ENCODE results near the gene SRD5A2. TPM values are rescaled to one million over a fixed set of nuclear protein-coding genes. Genes with fewer than 3 reads are reported as not detected.

SRD5A2 gene
- total RNA-seq, 1 donor from 2014 or later: not detected

DNA sequence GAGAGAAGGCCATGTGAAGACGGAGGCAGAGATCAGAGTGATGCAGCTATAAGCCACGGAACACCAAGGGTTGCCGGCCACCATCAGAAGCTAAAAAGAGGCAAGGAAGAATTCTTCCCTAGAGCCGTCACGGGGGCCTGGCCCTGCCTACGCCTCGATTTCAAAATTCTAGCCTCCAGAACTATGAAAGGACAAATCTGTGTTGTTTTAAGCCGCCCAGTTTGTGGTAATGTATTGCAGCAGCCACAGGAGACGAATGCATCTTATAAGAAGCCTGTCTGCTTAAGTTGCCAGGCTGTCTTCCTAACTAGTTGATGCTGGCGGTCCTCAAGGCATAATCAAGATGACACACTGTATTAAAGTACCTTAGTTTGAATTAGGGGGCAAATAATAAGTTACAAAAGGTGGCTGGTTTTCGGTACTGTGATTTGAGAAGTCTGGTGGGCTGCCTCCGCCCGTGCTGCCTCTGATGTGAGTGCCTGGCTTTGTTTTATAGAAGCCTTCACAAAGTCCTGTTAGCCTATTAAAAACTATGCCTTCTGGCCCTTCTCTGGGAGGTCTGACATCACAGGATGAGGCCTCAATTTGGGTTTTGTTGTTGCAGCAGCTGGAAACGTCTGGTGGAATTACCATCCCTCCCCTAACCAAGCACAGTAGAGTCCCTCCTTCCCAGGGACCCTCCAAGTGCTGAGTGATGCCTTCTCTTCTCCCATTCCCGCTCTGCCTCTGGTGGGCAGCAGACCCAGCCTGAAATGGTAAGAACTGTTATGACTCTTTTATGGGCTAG, 53.6 kb downstream of the SRD5A2 start:
- H3K4me3 ChIP-seq (ENCODE audit: low read depth, low read length): no peak overlapping the region
- TF ChIP-seq, protein P1, sequence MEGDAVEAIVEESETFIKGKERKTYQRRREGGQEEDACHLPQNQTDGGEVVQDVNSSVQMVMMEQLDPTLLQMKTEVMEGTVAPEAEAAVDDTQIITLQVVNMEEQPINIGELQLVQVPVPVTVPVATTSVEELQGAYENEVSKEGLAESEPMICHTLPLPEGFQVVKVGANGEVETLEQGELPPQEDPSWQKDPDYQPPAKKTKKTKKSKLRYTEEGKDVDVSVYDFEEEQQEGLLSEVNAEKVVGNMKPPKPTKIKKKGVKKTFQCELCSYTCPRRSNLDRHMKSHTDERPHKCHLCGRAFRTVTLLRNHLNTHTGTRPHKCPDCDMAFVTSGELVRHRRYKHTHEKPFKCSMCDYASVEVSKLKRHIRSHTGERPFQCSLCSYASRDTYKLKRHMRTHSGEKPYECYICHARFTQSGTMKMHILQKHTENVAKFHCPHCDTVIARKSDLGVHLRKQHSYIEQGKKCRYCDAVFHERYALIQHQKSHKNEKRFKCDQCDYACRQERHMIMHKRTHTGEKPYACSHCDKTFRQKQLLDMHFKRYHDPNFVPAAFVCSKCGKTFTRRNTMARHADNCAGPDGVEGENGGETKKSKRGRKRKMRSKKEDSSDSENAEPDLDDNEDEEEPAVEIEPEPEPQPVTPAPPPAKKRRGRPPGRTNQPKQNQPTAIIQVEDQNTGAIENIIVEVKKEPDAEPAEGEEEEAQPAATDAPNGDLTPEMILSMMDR (conservative IDR thresholded peaks at IDR 0.05; ENCODE audit: low read depth, low read length): no peak
- DNase-seq (ENCODE audit: low read depth): no peak

DNA sequence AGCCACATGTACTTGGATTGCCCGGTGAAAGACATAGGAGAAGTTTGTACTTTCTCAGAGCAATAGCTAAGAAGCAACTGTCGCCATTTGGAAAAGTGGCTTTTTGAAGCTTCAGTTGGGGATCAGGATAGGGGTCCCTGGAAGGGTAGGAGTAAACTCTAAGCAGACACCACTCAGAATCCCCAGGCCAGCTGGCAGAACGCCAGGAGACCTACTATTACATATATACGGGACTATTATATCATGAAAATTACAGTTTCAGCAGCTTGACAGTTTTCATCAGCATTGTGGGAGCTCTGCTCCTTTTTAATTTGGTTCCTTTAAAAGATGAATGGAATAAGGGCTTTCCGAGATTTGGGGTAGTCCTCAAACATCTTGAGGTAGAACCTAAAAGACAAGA, 54.9 kb downstream of the SRD5A2 start:
- no peak overlapping the region for H3K4me3 ChIP-seq (ENCODE audit: low read depth, low read length)
- no peak for DNase-seq (ENCODE audit: low read depth)
- TF ChIP-seq, protein P1 (conservative IDR thresholded peaks at IDR 0.05; ENCODE audit: low read depth, low read length): no peak

DNA sequence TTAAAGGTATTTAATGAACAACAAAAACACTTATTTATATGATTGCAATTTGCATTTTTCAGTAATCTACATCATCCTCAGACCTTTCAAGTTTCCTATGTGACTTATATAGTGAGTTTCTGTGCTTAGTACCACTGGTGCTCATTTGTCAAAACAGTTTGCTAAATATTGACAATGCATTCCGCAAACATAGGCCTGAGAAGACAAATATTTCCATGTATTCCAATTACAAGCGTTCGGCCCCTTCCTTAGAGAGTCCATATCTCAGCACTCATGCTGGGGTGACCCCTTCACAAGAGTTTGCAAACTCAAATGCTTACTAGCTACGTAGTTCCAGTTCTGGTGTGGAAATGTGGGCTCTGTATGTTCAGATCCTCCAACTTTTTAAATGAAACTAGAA, 56.1 kb downstream of the SRD5A2 start:
- H3K4me3 ChIP-seq (ENCODE audit: low read depth, low read length): no peak overlapping the region
- TF ChIP-seq, protein P1 (conservative IDR thresholded peaks at IDR 0.05; ENCODE audit: low read depth, low read length): no peak
- no peak for DNase-seq (ENCODE audit: low read depth)

DNA sequence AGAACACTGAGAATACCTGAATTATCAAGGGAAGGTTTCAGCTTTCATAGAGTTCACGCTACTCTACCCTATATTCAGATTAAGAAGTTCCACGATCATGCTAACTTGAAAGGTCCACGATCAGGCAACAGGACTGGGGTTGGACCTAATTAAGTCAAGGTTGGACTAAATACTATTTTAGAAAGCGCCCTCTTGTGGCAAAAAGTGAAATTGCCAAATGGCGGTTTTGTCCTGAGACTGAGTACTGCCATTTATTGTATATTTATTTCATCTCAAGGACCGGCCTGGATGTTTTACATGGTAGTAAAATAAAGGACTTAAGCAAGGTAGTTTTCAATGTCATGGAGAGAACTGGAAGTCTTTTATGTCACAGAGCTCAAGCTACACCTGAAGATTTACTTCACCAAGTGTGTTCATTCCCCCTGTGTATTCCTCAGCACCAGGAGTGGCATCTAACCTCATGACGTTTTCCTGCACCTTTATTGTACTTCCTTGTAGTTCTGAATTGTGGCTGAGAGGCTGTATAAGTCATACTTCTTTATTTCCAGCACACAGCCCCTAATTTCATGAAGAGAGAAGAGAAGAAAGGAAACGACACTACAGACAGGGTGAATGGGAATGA, 56.8 kb downstream of the SRD5A2 start:
- TF ChIP-seq, protein P1 (conservative IDR thresholded peaks at IDR 0.05; ENCODE audit: low read depth, low read length): peak; percentile 77
- no peak overlapping the region for H3K4me3 ChIP-seq (ENCODE audit: low read depth, low read length)
- no peak for DNase-seq (ENCODE audit: low read depth)

DNA sequence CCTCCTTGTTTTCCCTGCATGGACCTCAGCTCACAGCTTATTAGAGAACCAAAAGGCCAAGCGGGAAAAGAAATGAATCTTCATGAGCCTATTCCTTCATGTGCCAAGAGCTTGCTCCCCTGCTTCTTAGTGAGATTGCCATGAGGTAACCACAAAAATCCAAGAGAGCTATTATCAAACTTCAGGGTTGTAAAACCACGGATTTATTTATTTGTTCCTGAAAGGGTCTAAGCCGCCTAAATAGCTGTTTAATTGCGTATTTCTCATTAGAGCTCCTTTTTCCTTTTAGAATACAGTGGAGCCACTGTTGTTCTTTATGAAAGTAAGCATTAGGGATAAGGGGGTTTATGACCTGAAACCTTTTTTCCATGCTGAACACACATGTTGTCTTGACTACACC, 58.0 kb downstream of the SRD5A2 start:
- TF ChIP-seq, protein P1 (conservative IDR thresholded peaks at IDR 0.05; ENCODE audit: low read depth, low read length): no peak
- no peak for DNase-seq (ENCODE audit: low read depth)
- H3K4me3 ChIP-seq (ENCODE audit: low read depth, low read length): no peak overlapping the region

DNA sequence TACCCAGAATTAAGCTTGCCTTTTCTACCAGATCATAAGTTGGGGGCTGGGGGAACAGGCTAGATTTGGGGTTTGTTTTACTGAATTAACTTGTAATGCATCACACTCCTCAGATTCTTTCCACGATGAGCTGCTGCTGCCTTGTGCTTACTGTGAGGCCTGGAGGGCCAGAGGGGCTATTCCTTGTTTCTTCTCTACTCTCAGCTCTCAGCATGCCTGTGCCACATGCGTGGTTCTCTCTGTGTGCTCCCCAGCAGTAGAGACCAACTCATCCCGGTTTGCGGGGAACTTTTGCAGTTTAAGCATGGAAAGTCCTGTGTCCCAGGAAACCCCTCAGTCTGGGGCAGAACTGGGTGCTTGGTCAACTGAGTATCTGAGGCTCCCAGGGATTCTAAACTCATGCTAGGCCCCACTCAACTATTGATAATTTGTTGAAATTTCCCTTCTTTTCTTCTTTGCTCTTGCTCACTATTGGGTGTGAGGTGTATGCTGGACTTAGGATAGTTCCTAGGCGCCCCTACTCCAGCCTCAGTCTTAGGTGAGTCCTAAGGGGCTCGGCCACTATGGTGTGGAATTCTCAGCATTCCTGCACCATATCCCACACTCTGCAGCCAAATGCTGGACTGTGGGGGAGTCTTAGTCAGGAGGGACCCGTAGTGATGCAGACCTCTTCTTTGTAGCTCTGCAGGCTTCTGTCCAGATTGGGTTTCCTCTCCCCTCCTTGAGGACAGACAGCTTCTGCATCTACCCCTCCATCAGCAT, 63.1 kb downstream of the SRD5A2 start:
- no peak overlapping the region for H3K4me3 ChIP-seq (ENCODE audit: low read depth, low read length)
- TF ChIP-seq, protein P1 (conservative IDR thresholded peaks at IDR 0.05; ENCODE audit: low read depth, low read length): no peak

More for the DNA sequence above, 63.1 kb downstream of the SRD5A2 start:
- no peak for DNase-seq (ENCODE audit: low read depth)

Measured in epithelial cell of proximal tubule (primary cell).